Measurements from ENCODE around the gene E2F7. TPM values are rescaled to one million over a fixed set of nuclear protein-coding genes. Genes with fewer than 3 reads are reported as not detected.
"Not testable (repeated sequence)": the region's sequence is repeated elsewhere in the genome, so short reads cannot be mapped to it uniquely, and the experiment has no call there.

The E2F7 gene
- total RNA-seq, 4 donors from 2014 or later, result not detected

- H3K36me3 ChIP-seq, result no peaks in the 10 kb centered on the region
- no peak overlapping the region for H3K4me3 ChIP-seq
- DNase-seq, result no peak
- intact Hi-C loops (cut with DNase I; ENCODE audit: low total_unique reads), result no loop called here
- ATAC-seq, result no peak
- H3K27ac ChIP-seq, result no peak overlapping the region
- no peaks in the 10 kb centered on the region for H3K4me1 ChIP-seq
- in situ Hi-C loops (cut with MboI; ENCODE audit: low sequenced_read_pairs in 4 of 4), result loop anchor here in 1 of 4 donors (25.0 kb wide), 1 partner anchor 91 kb away; no protein-coding TSS in a partner anchor
- no peaks in the 10 kb centered on the region for H3K27me3 ChIP-seq
- no peaks in the 10 kb centered on the region for H3K9me3 ChIP-seq
- no peak for TF ChIP-seq CTCF (IDR thresholded peaks at IDR 0.05 in 4 of 5, conservative IDR thresholded peaks at IDR 0.05 in 1 of 5)
- TF ChIP-seq POLR2A (IDR thresholded peaks at IDR 0.05), result no peak
Measured at GRCh38 chr12:77078231-77078630, 12.9 kb upstream of the E2F7 start.

- no peak overlapping the region for H3K27ac ChIP-seq
- no peak overlapping the region for H3K4me3 ChIP-seq
- DNase-seq (no peak), ATAC-seq (no peak)
- in situ Hi-C loops (cut with MboI; ENCODE audit: low sequenced_read_pairs in 4 of 4) (loop anchor here in 1 of 4 donors (25.0 kb wide), 1 partner anchor 90 kb away; no protein-coding TSS in a partner anchor), intact Hi-C loops (cut with DNase I; ENCODE audit: low total_unique reads) (no loop called here)
- no peaks in the 10 kb centered on the region for H3K9me3 ChIP-seq
- H3K27me3 ChIP-seq, result no peaks in the 10 kb centered on the region
- H3K36me3 ChIP-seq, result no peaks in the 10 kb centered on the region
- no peak for TF ChIP-seq POLR2A (IDR thresholded peaks at IDR 0.05)
- no peak for TF ChIP-seq CTCF (IDR thresholded peaks at IDR 0.05 in 4 of 5, conservative IDR thresholded peaks at IDR 0.05 in 1 of 5)
- H3K4me1 ChIP-seq, result no peaks in the 10 kb centered on the region
Measured at GRCh38 chr12:77076886-77077285, 11.5 kb upstream of the E2F7 start.

GRCh38 chr12:77073894-77074293 is 8.5 kb upstream of the E2F7 start:
- DNase-seq; in situ Hi-C loops (cut with MboI; ENCODE audit: low sequenced_read_pairs in 4 of 4); H3K4me1 ChIP-seq; ATAC-seq; H3K27me3 ChIP-seq; H3K36me3 ChIP-seq; H3K9me3 ChIP-seq; H3K4me3 ChIP-seq; intact Hi-C loops (cut with DNase I; ENCODE audit: low total_unique reads); H3K27ac ChIP-seq: not testable (repeated sequence)

- Histone ChIP-seq H3K27me3 (no peaks in the 10 kb centered on the region), H3K36me3 (no peaks in the 10 kb centered on the region), H3K4me3 (no peak overlapping the region), H3K9me3 (no peaks in the 10 kb centered on the region), H3K4me1 (peaks cover 0 to 5% of the 10 kb centered on the region in 2 donors), H3K27ac (no peak overlapping the region)
- intact Hi-C loops (cut with DNase I; ENCODE audit: low total_unique reads), result no loop called here
- in situ Hi-C loops (cut with MboI; ENCODE audit: low sequenced_read_pairs in 4 of 4), result no loop called here
- ATAC-seq, result no peak
- no peak for TF ChIP-seq CTCF (IDR thresholded peaks at IDR 0.05 in 4 of 5, conservative IDR thresholded peaks at IDR 0.05 in 1 of 5)
- TF ChIP-seq POLR2A (IDR thresholded peaks at IDR 0.05), result no peak
- DNase-seq, result no peak
Measured at GRCh38 chr12:77072833-77073495, 7.6 kb upstream of the E2F7 start.

GRCh38 chr12:77070800-77071449 is 5.6 kb upstream of the E2F7 start:
- Histone ChIP-seq H3K4me3 (no peak overlapping the region), H3K36me3 (no peaks in the 10 kb centered on the region), H3K27me3 (no peaks in the 10 kb centered on the region), H3K9me3 (no peaks in the 10 kb centered on the region), H3K27ac (no peak overlapping the region), H3K4me1 (peaks cover 0 to 5% of the 10 kb centered on the region in 2 donors)
- TF ChIP-seq POLR2A (IDR thresholded peaks at IDR 0.05) (no peak), CTCF (IDR thresholded peaks at IDR 0.05 in 4 of 5, conservative IDR thresholded peaks at IDR 0.05 in 1 of 5) (no peak)
- ATAC-seq (no peak), DNase-seq (no peak)
- intact Hi-C loops (cut with DNase I; ENCODE audit: low total_unique reads) (no loop called here), in situ Hi-C loops (cut with MboI; ENCODE audit: low sequenced_read_pairs in 4 of 4) (no loop called here)

All from gastrocnemius medialis (tissue), 4 donors.